ENCODE results near the gene SLC43A3.

Gene SLC43A3

GRCh38 chr11:57469268-57469667, 42.3 kb upstream of the SLC43A3 start:
- no peak overlapping the region for H3K9ac ChIP-seq (ENCODE audit: low read length)
- H2AK5ac ChIP-seq (ENCODE audit: low read length, severe bottlenecking), result no peak overlapping the region
- H3K4me2 ChIP-seq (ENCODE audit: low read length, poor library complexity, severe bottlenecking), result no peak overlapping the region

GRCh38 chr11:57468276-57468675, 41.4 kb upstream of the SLC43A3 start:
- Histone ChIP-seq H4K8ac (ENCODE audit: low read length) (no peak overlapping the region), H2BK15ac (ENCODE audit: low read depth, poor library complexity, severe bottlenecking) (no peak overlapping the region), H3K27ac (ENCODE audit: low read length, poor library complexity, severe bottlenecking) (no peak overlapping the region), H3K23ac (ENCODE audit: low read length in 2 of 2) (no peak overlapping the region), H2BK5ac (ENCODE audit: low read depth, low read length, poor library complexity, severe bottlenecking) (no peak overlapping the region), H3K9me3 (ENCODE audit: control insufficient read depth, low read length) (no peaks in the 10 kb centered on the region), H3K9ac (ENCODE audit: low read length) (no peak overlapping the region), H2AFZ (ENCODE audit: low read depth, low read length) (no peak overlapping the region), H3K79me1 (replicated peaks; ENCODE audit: low read length, poor library complexity, severe bottlenecking) (no peaks in the 10 kb centered on the region), H3K4ac (ENCODE audit: low read depth in 1 of 2, low read length in 2 of 2) (no peak overlapping the region), H2AK5ac (ENCODE audit: low read length, severe bottlenecking) (no peak overlapping the region), H3K4me3 (ENCODE audit: insufficient read depth in 1 of 2, low read depth in 1 of 2, low read length in 2 of 2) (no peak overlapping the region), H3K18ac (ENCODE audit: low read depth in 1 of 2, low read length in 2 of 2) (no peak overlapping the region), H4K91ac (ENCODE audit: low read length) (no peak overlapping the region), H3K4me1 (ENCODE audit: control insufficient read depth, insufficient read depth, low read depth, low read length) (no peaks in the 10 kb centered on the region), H2BK12ac (ENCODE audit: low read length in 2 of 2) (no peak overlapping the region), H2BK120ac (ENCODE audit: low read depth, low read length) (no peak overlapping the region), H3K14ac (ENCODE audit: low read length in 2 of 2) (no peak overlapping the region), H3K27me3 (ENCODE audit: control insufficient read depth in 1 of 2, insufficient read depth in 1 of 2, low read length in 2 of 2) (peaks cover 0 to 56% of the 10 kb centered on the region in 2 experiments), H3K4me2 (ENCODE audit: low read length, poor library complexity, severe bottlenecking) (no peak overlapping the region), H3K36me3 (ENCODE audit: control insufficient read depth in 1 of 2, insufficient read depth in 2 of 2, low read depth in 1 of 2, low read length in 2 of 2) (peaks cover 0 to 27% of the 10 kb centered on the region in 2 experiments)
- DNase-seq, result no peak
- whole genome bisulfite sequencing, result 51% methylated on average over 4 of the region's 4 CpGs

More at GRCh38 chr11:57469268-57469667, 42.3 kb upstream of the SLC43A3 start:
- Histone ChIP-seq H3K18ac (ENCODE audit: low read depth in 1 of 2, low read length in 2 of 2) (no peak overlapping the region), H3K14ac (ENCODE audit: low read length in 2 of 2) (no peak overlapping the region), H3K27ac (ENCODE audit: low read length, poor library complexity, severe bottlenecking) (no peak overlapping the region), H3K23ac (ENCODE audit: low read length in 2 of 2) (no peak overlapping the region), H3K4ac (ENCODE audit: low read depth in 1 of 2, low read length in 2 of 2) (no peak overlapping the region), H3K4me1 (ENCODE audit: control insufficient read depth, insufficient read depth, low read depth, low read length) (peaks cover 4% of the 10 kb centered on the region), H3K36me3 (ENCODE audit: control insufficient read depth in 1 of 2, insufficient read depth in 2 of 2, low read depth in 1 of 2, low read length in 2 of 2) (peaks cover 0 to 27% of the 10 kb centered on the region in 2 experiments), H2BK12ac (ENCODE audit: low read length in 2 of 2) (no peak overlapping the region), H2BK5ac (ENCODE audit: low read depth, low read length, poor library complexity, severe bottlenecking) (no peak overlapping the region), H3K79me1 (replicated peaks; ENCODE audit: low read length, poor library complexity, severe bottlenecking) (no peaks in the 10 kb centered on the region), H3K4me3 (ENCODE audit: insufficient read depth in 1 of 2, low read depth in 1 of 2, low read length in 2 of 2) (no peak overlapping the region), H2BK120ac (ENCODE audit: low read depth, low read length) (no peak overlapping the region), H2BK15ac (ENCODE audit: low read depth, poor library complexity, severe bottlenecking) (no peak overlapping the region), H3K9me3 (ENCODE audit: control insufficient read depth, low read length) (no peaks in the 10 kb centered on the region), H3K27me3 (ENCODE audit: control insufficient read depth in 1 of 2, insufficient read depth in 1 of 2, low read length in 2 of 2) (peaks cover 0 to 55% of the 10 kb centered on the region in 2 experiments), H4K8ac (ENCODE audit: low read length) (no peak overlapping the region), H4K91ac (ENCODE audit: low read length) (no peak overlapping the region), H2AFZ (ENCODE audit: low read depth, low read length) (no peak overlapping the region)
- DNase-seq, result no peak
- 91% methylated on average over 5 of the region's 5 CpGs for WGBS

GRCh38 chr11:57467508-57468157, 40.7 kb upstream of the SLC43A3 start:
- no peak overlapping the region for H3K23ac ChIP-seq (ENCODE audit: low read length in 2 of 2)
- no peak overlapping the region for H4K8ac ChIP-seq (ENCODE audit: low read length)
- H3K4me1 ChIP-seq (ENCODE audit: control insufficient read depth, insufficient read depth, low read depth, low read length), result no peaks in the 10 kb centered on the region
- peak overlapping the region; percentile 70 for H2BK15ac ChIP-seq (ENCODE audit: low read depth, poor library complexity, severe bottlenecking)
- H2BK5ac ChIP-seq (ENCODE audit: low read depth, low read length, poor library complexity, severe bottlenecking), result no peak overlapping the region
- H2BK120ac ChIP-seq (ENCODE audit: low read depth, low read length), result no peak overlapping the region
- no peak overlapping the region for H3K4me2 ChIP-seq (ENCODE audit: low read length, poor library complexity, severe bottlenecking)
- H2AK5ac ChIP-seq (ENCODE audit: low read length, severe bottlenecking), result no peak overlapping the region
- H3K18ac ChIP-seq (ENCODE audit: low read depth in 1 of 2, low read length in 2 of 2), result no peak overlapping the region
- 56% methylated on average over 23 of the region's 23 CpGs for WGBS
- H3K79me1 ChIP-seq (replicated peaks; ENCODE audit: low read length, poor library complexity, severe bottlenecking), result no peaks in the 10 kb centered on the region
- H3K36me3 ChIP-seq (ENCODE audit: control insufficient read depth in 1 of 2, insufficient read depth in 2 of 2, low read depth in 1 of 2, low read length in 2 of 2), result peaks cover 0 to 23% of the 10 kb centered on the region in 2 experiments
- H3K4me3 ChIP-seq (ENCODE audit: insufficient read depth in 1 of 2, low read depth in 1 of 2, low read length in 2 of 2), result peak overlapping the region in 1 of 2 experiments; percentile 20
- no peak overlapping the region for H2BK12ac ChIP-seq (ENCODE audit: low read length in 2 of 2)
- H3K27me3 ChIP-seq (ENCODE audit: control insufficient read depth in 1 of 2, insufficient read depth in 1 of 2, low read length in 2 of 2), result peaks cover 0 to 56% of the 10 kb centered on the region in 2 experiments
- H2AFZ ChIP-seq (ENCODE audit: low read depth, low read length), result no peak overlapping the region
- H3K4ac ChIP-seq (ENCODE audit: low read depth in 1 of 2, low read length in 2 of 2), result no peak overlapping the region
- H3K9me3 ChIP-seq (ENCODE audit: control insufficient read depth, low read length), result no peaks in the 10 kb centered on the region
- H3K9ac ChIP-seq (ENCODE audit: low read length), result no peak overlapping the region
- H4K91ac ChIP-seq (ENCODE audit: low read length), result no peak overlapping the region
- H3K27ac ChIP-seq (ENCODE audit: low read length, poor library complexity, severe bottlenecking), result no peak overlapping the region
- H3K14ac ChIP-seq (ENCODE audit: low read length in 2 of 2), result no peak overlapping the region
- no peak for DNase-seq

GRCh38 chr11:57466680-57467079, 39.8 kb upstream of the SLC43A3 start:
- H3K4me3 ChIP-seq (ENCODE audit: insufficient read depth in 1 of 2, low read depth in 1 of 2, low read length in 2 of 2), result no peak overlapping the region
- no peaks in the 10 kb centered on the region for H3K9me3 ChIP-seq (ENCODE audit: control insufficient read depth, low read length)
- H2AFZ ChIP-seq (ENCODE audit: low read depth, low read length), result no peak overlapping the region
- H2AK5ac ChIP-seq (ENCODE audit: low read length, severe bottlenecking), result no peak overlapping the region
- H3K4me1 ChIP-seq (ENCODE audit: control insufficient read depth, insufficient read depth, low read depth, low read length), result no peaks in the 10 kb centered on the region
- H3K79me1 ChIP-seq (replicated peaks; ENCODE audit: low read length, poor library complexity, severe bottlenecking), result no peaks in the 10 kb centered on the region
- no peak overlapping the region for H3K9ac ChIP-seq (ENCODE audit: low read length)
- no peak overlapping the region for H2BK120ac ChIP-seq (ENCODE audit: low read depth, low read length)
- DNase-seq, result no peak
- H3K36me3 ChIP-seq (ENCODE audit: control insufficient read depth in 1 of 2, insufficient read depth in 2 of 2, low read depth in 1 of 2, low read length in 2 of 2), result peaks cover 0 to 20% of the 10 kb centered on the region in 2 experiments
- no peak overlapping the region for H2BK5ac ChIP-seq (ENCODE audit: low read depth, low read length, poor library complexity, severe bottlenecking)
- H3K18ac ChIP-seq (ENCODE audit: low read depth in 1 of 2, low read length in 2 of 2), result no peak overlapping the region
- H2BK15ac ChIP-seq (ENCODE audit: low read depth, poor library complexity, severe bottlenecking), result no peak overlapping the region
- peaks cover 0 to 65% of the 10 kb centered on the region in 2 experiments for H3K27me3 ChIP-seq (ENCODE audit: control insufficient read depth in 1 of 2, insufficient read depth in 1 of 2, low read length in 2 of 2)
- no peak overlapping the region for H4K8ac ChIP-seq (ENCODE audit: low read length)
- H2BK12ac ChIP-seq (ENCODE audit: low read length in 2 of 2), result no peak overlapping the region
- 78% methylated on average over 4 of the region's 4 CpGs for WGBS
- H3K27ac ChIP-seq (ENCODE audit: low read length, poor library complexity, severe bottlenecking), result no peak overlapping the region
- H3K23ac ChIP-seq (ENCODE audit: low read length in 2 of 2), result no peak overlapping the region
- H3K4ac ChIP-seq (ENCODE audit: low read depth in 1 of 2, low read length in 2 of 2), result no peak overlapping the region
- H3K14ac ChIP-seq (ENCODE audit: low read length in 2 of 2), result no peak overlapping the region
- H3K4me2 ChIP-seq (ENCODE audit: low read length, poor library complexity, severe bottlenecking), result no peak overlapping the region
- no peak overlapping the region for H4K91ac ChIP-seq (ENCODE audit: low read length)
